Right renal cortex interstitium (tissue), 3 donors: ENCODE measurements around the gene CABP7. TPM values are rescaled to one million over a fixed set of nuclear protein-coding genes. Genes with fewer than 3 reads are reported as not detected.

ENCODE experiments used
- DNase-seq, 3 donors: peaks; one replicate each; pipeline ENCODE4 v3.0.0-alpha.2; 2013; ENCODE audit warnings: low read depth in 3 of 3, low spot score in 2 of 3
- polyA plus RNA-seq, 3 donors: library from polyadenylated mRNA; unstranded; fragments of 120-200 nt; gene quantifications; one replicate each; pipeline ENCODE4 v1.2.1, GENCODE V29; 2013; ENCODE audit not compliant: insufficient read length in 3 of 3

CABP7 gene
- under 1 TPM; 0.04 to 0.12 (median 0.11) TPM for polyA plus RNA-seq

DNA sequence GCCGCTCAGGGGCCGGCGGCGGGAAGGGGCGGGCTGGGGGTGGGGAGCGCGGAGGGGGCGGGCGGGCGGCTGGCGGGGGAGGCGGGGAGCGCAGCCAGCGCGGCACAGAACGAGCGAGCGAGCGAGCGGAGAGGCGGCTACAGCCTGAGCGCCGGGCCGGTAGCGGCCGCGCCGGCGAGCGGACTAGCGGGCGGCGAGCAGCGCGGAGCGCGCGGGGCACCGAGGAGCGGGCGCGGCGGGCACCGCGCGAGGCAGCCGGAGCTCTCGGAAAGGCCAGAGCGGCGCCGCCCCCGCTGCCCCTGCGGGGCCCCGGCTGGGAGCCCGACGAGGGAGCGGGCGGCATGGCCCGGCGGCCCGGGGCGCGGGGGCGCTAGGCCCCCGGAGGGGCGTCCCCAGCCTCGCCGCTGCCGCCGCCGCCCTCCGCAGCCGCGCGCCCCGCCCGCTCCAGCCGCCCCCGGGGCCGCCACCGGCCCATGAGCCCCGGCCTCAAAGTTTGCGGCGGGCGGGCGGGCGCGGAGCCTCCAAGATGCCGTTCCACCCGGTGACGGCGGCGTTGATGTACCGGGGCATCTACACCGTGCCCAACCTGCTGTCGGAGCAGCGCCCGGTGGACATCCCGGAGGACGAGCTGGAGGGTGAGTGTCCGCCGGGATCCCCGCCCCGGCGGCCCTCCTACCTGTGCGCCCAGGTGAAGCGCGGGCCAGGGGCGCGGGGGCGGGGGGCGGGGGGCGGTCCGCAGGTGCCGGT is at the start of gene CABP7:
CABP7 (plus strand) TSS at position 105 of the 747 bp plus-strand sequence; CDS start at position 527, 422 bp downstream.
- no peak for DNase-seq

GRCh38 chr22:29670626-29671025 is 49.2 kb upstream of the CABP7 start:
- no peak for DNase-seq

- no peak for DNase-seq
These were observed 46.3 kb upstream of the CABP7 start for GRCh38 chr22:29673361-29674066.

- no peak for DNase-seq
These were observed 45.7 kb upstream of the CABP7 start for GRCh38 chr22:29674121-29674520.

GRCh38 chr22:29679316-29679715 is 40.5 kb upstream of the CABP7 start:
- DNase-seq, result no peak

- DNase-seq, result no peak
These were observed 36.3 kb upstream of the CABP7 start for GRCh38 chr22:29683536-29683935.

DNA sequence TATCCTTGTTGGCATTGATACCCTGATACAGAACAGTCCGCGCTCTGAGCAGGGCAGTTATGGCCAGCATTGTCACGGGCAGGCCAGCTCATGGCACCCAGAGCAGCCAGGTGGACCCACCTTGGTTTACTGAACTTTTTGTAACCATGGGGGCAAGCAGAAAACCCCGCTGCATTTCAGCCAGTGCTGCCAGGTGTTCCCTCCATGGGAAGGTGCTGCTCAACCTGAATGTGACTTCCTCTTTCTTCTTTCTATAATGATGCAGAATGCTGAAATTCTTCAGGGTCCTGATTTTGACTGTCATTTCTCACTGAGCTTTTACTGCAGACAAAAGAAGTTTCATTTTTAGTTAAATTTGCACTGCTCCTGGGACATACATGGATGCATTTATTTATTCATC is 35.6 kb upstream of the CABP7 start:
- no peak for DNase-seq

DNA sequence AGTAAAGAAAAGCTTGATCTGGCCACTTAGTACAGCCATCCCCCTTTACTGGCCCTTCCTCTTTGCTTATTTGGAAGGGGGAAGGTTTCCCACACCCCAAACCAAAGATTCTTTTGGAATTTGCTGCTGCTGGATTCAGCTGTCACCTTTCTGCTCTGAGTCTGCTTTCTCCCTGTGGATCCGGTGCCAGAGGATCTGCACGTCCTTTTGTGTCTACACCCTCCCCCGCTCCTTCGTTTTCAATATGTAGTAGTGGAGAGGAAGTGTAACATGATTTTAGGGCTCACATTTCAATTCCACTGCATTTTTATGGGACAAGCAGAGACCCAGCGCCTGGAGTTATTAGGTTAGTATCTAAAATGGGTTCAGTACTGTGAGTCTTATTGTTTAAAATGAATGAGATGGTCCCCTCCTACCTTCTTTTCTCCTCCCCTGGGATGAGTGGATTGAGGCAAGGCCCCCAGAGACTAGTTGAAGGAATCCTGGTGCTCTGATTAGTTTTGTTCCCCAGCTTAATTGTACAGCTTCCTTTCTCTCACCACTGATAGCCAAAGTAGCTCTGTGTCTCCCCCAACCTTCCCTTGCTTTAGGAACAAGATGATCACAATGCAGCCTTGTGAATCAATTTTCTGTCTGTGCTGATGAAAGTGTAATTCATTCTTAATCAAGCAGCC is 30.5 kb upstream of the CABP7 start:
- DNase-seq, result no peak

- DNase-seq, result no peak
These were observed 30.0 kb upstream of the CABP7 start for GRCh38 chr22:29689880-29690213.

GRCh38 chr22:29690476-29690875 is 29.3 kb upstream of the CABP7 start:
- no peak for DNase-seq

- DNase-seq, result no peak
These were observed 28.0 kb upstream of the CABP7 start for GRCh38 chr22:29691636-29692326.

DNA sequence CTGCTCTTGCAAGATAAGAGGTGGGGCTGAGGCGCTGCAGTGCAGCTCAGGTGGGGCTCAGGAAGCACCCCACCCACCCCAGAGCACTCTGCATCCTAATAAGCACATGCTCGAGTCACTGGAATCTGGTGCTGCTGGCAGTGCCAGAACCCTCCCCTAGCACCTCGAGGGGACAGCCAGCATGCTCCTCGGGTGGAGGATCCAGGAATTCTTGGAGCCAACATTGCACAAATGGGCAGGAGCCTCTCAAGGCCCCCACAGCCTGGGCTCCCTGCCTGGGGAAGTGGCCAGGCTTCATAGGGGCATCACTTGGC is 27.5 kb upstream of the CABP7 start:
- no peak for DNase-seq

DNA sequence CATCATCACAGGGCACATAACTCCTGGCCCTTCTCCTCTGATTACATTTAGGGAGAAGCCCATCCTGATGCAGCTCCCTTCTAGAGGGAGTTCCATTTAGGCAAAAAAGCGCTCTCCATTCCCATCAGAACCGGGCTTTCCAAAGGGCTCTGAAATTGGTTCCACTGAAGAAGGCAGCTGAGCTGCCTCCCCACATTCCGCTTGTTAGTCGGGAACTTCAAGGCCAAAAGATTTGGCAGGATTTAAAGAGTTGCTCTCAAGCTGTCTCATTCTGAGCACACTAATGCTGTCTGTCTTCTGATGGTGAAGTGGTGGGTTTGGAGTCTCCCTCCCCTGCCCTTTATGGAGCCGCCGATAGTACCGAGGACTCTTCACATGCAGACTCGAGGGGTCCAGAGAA is 26.6 kb upstream of the CABP7 start:
- DNase-seq, result no peak

- no peak for DNase-seq
These were observed 26.1 kb upstream of the CABP7 start for GRCh38 chr22:29693671-29694070.

DNA sequence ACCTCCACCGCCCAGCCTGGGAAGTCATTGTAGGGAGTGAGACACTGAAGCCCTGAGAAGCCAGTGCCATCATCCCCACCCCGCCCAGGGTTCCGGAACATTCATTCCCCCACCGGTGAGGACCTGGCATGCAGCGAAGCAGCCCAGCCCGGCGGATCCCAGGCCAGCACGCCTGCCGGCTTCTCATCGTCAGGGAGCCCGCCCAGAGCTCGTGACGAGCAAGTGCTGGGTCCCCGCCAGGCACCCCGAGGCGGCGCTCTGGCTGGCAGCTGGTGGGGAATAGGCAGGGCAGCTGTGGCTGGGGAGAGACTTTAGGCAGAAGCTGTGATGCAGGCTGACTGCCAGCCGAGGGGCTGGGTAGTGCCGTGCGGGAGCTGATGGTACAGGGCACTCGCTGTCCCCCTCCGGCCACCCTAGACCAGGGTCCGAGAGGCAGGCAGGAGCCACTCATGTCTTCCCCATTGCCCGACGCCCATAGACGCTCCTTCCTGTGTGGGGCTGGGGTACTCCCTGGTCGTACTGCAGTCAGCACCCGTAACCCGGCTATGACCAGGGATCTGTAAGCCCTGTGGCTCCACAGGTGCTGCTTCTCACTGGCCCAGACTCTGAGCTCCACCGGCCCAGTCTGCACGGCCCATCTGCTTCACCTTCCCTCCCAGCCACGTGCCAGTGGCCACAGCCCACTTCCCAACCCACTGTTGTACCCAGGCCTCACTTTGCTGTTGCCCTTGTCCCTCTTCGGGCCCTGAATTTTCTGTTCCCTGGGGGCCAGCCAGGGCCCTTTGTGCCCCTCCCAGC is 24.5 kb upstream of the CABP7 start:
- DNase-seq, result no peak

DNA sequence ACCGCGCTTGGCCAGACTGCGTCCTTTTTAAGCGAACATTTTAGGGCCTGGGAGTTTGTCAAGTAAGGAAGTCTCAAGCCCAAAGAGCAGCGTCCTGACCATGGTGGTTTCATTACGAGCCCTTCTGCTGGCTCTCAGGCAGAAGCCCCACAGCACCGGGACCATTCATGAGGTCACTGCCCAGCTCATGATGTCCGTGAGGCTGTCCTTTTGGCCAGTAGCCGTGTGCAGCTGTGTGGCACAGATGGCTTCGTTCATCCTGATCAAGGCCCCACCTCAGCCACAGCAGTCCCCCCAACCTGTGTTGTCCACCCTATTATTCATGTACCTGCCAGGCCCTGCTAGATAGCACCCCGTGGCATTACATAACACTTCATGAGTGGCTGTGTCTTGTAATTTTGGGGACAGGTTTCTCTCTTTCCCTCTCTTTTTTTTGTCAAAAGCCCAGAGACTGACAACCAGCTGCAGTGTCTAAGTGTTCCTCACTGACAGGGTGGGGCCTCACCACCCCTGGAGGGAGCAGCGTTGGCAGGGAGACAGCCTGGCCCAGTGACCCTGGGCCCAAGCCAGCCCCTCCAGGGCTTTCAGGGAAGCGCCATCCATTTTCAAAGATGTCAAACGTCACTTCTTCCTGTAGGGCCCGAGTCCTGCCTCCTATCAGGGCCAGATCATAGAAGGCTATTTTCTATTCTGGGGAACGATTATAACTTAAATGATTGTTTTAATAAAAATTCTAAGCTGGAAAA is 21.8 kb upstream of the CABP7 start:
- DNase-seq, result no peak

- DNase-seq, result no peak
These were observed 19.4 kb upstream of the CABP7 start for GRCh38 chr22:29700206-29700899.

GRCh38 chr22:29700900-29701154 is 19.0 kb upstream of the CABP7 start:
- no peak for DNase-seq

DNA sequence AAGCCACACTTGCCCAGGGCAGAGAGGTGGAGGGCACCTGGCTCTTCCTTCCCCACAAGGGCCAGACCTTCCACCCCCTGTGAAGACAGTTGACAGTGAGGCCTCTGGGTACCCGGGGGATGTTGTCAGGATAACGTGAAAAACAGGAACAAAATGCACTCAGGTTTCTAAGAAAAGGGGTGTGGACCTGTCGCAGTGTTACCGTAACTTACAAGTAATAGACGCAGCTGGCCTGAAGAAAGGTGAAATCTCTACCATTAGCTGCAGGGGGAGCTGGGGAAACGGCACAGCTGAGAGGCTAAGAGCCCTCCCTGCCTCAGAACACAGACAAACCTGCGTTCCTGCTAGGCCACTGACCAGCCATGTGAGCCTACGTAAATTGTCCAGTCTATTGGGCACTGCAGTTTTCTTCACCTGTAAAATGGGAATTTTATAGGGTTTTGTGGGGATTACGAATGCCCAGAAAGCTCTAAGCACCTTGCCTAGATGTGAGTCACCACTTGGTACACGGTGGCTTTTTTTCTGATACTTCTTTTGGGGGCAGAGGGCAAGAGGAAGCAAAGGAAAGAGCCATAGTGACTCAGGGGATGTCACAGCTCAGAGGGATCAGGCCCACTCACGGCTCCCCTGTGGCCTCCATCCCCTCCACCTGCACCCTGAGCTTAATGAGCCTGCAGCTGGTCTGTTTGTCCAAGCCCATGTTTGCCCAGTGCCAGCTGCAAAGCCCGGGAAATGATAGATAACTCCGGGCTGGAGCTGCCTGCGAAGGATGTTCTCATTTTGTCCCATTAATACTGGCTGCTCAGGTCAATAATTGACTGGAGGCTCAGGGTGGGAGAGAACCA is 18.4 kb upstream of the CABP7 start:
- no peak for DNase-seq
